ENCODE data around the gene ABCA7. TPM values are rescaled to one million over a fixed set of nuclear protein-coding genes. Genes with fewer than 3 reads are reported as not detected.

The ABCA7 gene
- total RNA-seq, 6 experiments from 2014 or later: 4.8 to 14.6 (median 9.1) TPM

GRCh38 chr19:1058112-1058511, 18.2 kb downstream of the ABCA7 start:
- TF ChIP-seq POLR2A (IDR thresholded peaks at IDR 0.05) (no peak), CTCF (IDR thresholded peaks at IDR 0.05) (no peak)
- Histone ChIP-seq H3K36me3 (no peaks in the 10 kb centered on the region), H3K4me3 (no peak overlapping the region), H3K9me3 (peaks cover 0 to 4% (median 1%) of the 10 kb centered on the region in 4 donors), H3K4me1 (no peaks in the 10 kb centered on the region), H3K27ac (no peak overlapping the region), H3K27me3 (no peaks in the 10 kb centered on the region)
- intact Hi-C loops (cut with DNase I): no loop called here
- ATAC-seq: no peak
- 74% methylated on average over 3 of the region's 5 CpGs for WGBS (ENCODE audit: insufficient coverage, low coverage, low lambda C conversion rate, missing lambda C conversion rate)
- no peak for DNase-seq

- Histone ChIP-seq H3K9me3 (peaks cover 0 to 4% (median 1%) of the 10 kb centered on the region in 4 donors), H3K27me3 (no peaks in the 10 kb centered on the region), H3K4me3 (no peak overlapping the region), H3K27ac (no peak overlapping the region), H3K36me3 (no peaks in the 10 kb centered on the region), H3K4me1 (peaks cover 0 to 6% (median 0%) of the 10 kb centered on the region in 4 donors)
- no peak for DNase-seq
- intact Hi-C loops (cut with DNase I): no loop called here
- TF ChIP-seq CTCF (IDR thresholded peaks at IDR 0.05) (no peak), POLR2A (IDR thresholded peaks at IDR 0.05) (no peak)
- WGBS (ENCODE audit: insufficient coverage, low coverage, low lambda C conversion rate, missing lambda C conversion rate): 38% methylated on average over 3 of the region's 5 CpGs
- no peak for ATAC-seq
These were observed 20.8 kb downstream of the ABCA7 start for GRCh38 chr19:1060689-1061088.

- peak in 1 of 3 donors; percentile 50 for DNase-seq
- TF ChIP-seq CTCF (IDR thresholded peaks at IDR 0.05) (no peak), POLR2A (IDR thresholded peaks at IDR 0.05) (no peak)
These were observed 22.1 kb downstream of the ABCA7 start for GRCh38 chr19:1061987-1062386.

GRCh38 chr19:1062387-1063029, 22.6 kb downstream of the ABCA7 start:
- 86% methylated on average over 15 of the region's 17 CpGs for whole genome bisulfite sequencing (ENCODE audit: insufficient coverage, low coverage, low lambda C conversion rate, missing lambda C conversion rate)
- no peak overlapping the region for H3K4me3 ChIP-seq
- ATAC-seq: no peak
- H3K27me3 ChIP-seq: no peaks in the 10 kb centered on the region
- no peak overlapping the region for H3K27ac ChIP-seq
- H3K4me1 ChIP-seq: peaks cover 0 to 6% (median 0%) of the 10 kb centered on the region in 4 donors
- H3K9me3 ChIP-seq: peaks cover 0 to 4% (median 1%) of the 10 kb centered on the region in 4 donors
- intact Hi-C loops (cut with DNase I): no loop called here
- TF ChIP-seq CTCF (IDR thresholded peaks at IDR 0.05) (no peak), POLR2A (IDR thresholded peaks at IDR 0.05) (no peak)
- no peaks in the 10 kb centered on the region for H3K36me3 ChIP-seq
- DNase-seq: no peak

More at GRCh38 chr19:1061987-1062386, 22.1 kb downstream of the ABCA7 start:
- Histone ChIP-seq H3K4me1 (peaks cover 0 to 6% (median 0%) of the 10 kb centered on the region in 4 donors), H3K36me3 (no peaks in the 10 kb centered on the region), H3K4me3 (no peak overlapping the region), H3K27ac (no peak overlapping the region), H3K27me3 (no peaks in the 10 kb centered on the region), H3K9me3 (peaks cover 0 to 4% (median 1%) of the 10 kb centered on the region in 4 donors)
- ATAC-seq: no peak
- WGBS (ENCODE audit: insufficient coverage, low coverage, low lambda C conversion rate, missing lambda C conversion rate): 100% methylated on average over 2 of the region's 20 CpGs
- intact Hi-C loops (cut with DNase I): no loop called here

Measured in right lobe of liver (tissue), 6 donors.